Left ventricle myocardium inferior (tissue), 1 donor: ENCODE measurements around the gene MARCHF11. TPM values are rescaled to one million over a fixed set of nuclear protein-coding genes. Genes with fewer than 3 reads are reported as not detected.
A peak's percentile ranks its signal among the peaks of the same experiment; 100 is the strongest.

Experiments
- DNase-seq: peaks from one replicate; pipeline ENCODE4 v3.0.0-alpha.2; 2020
- H3K27ac ChIP-seq: fragments of 200-600 bp; replicated peaks from 2 replicates; pipeline ENCODE4 v1.8.0; 2021
- H3K27me3 ChIP-seq: fragments of 200-600 bp; 2 replicates; pipeline ENCODE4 v1.8.0; 2021; ENCODE audit warnings: low read depth
- H3K36me3 ChIP-seq: fragments of 200-600 bp; 2 replicates; pipeline ENCODE4 v1.8.0; 2021
- H3K4me1 ChIP-seq: fragments of 200-600 bp; 2 replicates; pipeline ENCODE4 v1.8.0; 2021
- H3K4me3 ChIP-seq: fragments of 200-600 bp; 2 replicates; pipeline ENCODE4 v1.8.0; 2021; ENCODE audit warnings: mild to moderate bottlenecking, moderate library complexity
- H3K9me3 ChIP-seq: fragments of 200-600 bp; replicated peaks from 2 replicates; pipeline ENCODE4 v1.8.0; 2021
- intact Hi-C: fragments of 100-400 bp; cut with micrococcal nuclease; formaldehyde crosslinking; loops from one replicate; pipeline ENCODE4 v1.11.0; 2022
- total RNA-seq: library from RNA; stranded (reverse); fragmentation: NEBNext Ultra II Directional; extraction: Animal tissue kit (Norgen Biotek cat#: 25700); gene quantifications from one replicate; pipeline ENCODE4 v1.2.1, GENCODE V29; 2021
- TF ChIP-seq, protein P1 (sequence below): fragments of 200-600 bp; IDR thresholded peaks from 2 replicates; pipeline ENCODE4 v1.8.0; 2021; ENCODE audit warnings: antibody characterized with exemption, mild to moderate bottlenecking, borderline replicate concordance
- donor health status: DM: no; HTN: yes; CAD: no; lungs with severe emphysema.

Gene MARCHF11
- total RNA-seq, 1 donor from 2014 or later: 6.7 TPM

- TF ChIP-seq, protein P1, sequence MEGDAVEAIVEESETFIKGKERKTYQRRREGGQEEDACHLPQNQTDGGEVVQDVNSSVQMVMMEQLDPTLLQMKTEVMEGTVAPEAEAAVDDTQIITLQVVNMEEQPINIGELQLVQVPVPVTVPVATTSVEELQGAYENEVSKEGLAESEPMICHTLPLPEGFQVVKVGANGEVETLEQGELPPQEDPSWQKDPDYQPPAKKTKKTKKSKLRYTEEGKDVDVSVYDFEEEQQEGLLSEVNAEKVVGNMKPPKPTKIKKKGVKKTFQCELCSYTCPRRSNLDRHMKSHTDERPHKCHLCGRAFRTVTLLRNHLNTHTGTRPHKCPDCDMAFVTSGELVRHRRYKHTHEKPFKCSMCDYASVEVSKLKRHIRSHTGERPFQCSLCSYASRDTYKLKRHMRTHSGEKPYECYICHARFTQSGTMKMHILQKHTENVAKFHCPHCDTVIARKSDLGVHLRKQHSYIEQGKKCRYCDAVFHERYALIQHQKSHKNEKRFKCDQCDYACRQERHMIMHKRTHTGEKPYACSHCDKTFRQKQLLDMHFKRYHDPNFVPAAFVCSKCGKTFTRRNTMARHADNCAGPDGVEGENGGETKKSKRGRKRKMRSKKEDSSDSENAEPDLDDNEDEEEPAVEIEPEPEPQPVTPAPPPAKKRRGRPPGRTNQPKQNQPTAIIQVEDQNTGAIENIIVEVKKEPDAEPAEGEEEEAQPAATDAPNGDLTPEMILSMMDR: no peak
- H3K4me1 ChIP-seq: peaks cover 64% of the 10 kb centered on the region
- H3K36me3 ChIP-seq: no peaks in the 10 kb centered on the region
- no peak overlapping the region for H3K4me3 ChIP-seq
- no peak for DNase-seq
- no peaks in the 10 kb centered on the region for H3K27me3 ChIP-seq
- intact Hi-C loops: no loop called here
- peak overlapping the region; percentile 82 for H3K27ac ChIP-seq
- peaks cover 23% of the 10 kb centered on the region for H3K9me3 ChIP-seq
These were observed 38.6 kb downstream of the MARCHF11 start for GRCh38 chr5:16140944-16141343.

DNA sequence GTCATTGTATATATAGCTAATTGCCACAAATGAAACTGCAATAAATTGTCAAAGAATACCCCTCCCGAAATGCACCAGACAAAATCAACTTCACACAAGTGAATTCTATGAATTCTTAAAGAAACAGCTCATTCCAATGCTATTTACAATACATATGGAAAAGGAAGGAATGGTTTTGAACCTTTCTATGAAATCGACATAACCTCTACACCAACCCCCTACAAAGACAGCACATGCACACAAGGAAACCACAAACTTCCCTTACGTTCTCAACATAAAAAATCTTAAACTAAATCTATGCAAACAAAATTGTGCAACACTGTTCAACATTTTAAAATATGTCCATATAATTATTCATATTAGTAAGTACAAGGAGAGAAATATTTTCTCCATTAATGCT lies 39.2 kb downstream of the MARCHF11 start:
- no peak for DNase-seq
- no peaks in the 10 kb centered on the region for H3K36me3 ChIP-seq
- no peak overlapping the region for H3K4me3 ChIP-seq
- H3K27ac ChIP-seq: peak overlapping the region; percentile 82
- peaks cover 21% of the 10 kb centered on the region for H3K9me3 ChIP-seq
- no peaks in the 10 kb centered on the region for H3K27me3 ChIP-seq
- intact Hi-C loops: no loop called here
- peaks cover 63% of the 10 kb centered on the region for H3K4me1 ChIP-seq
- TF ChIP-seq, protein P1: no peak

DNA sequence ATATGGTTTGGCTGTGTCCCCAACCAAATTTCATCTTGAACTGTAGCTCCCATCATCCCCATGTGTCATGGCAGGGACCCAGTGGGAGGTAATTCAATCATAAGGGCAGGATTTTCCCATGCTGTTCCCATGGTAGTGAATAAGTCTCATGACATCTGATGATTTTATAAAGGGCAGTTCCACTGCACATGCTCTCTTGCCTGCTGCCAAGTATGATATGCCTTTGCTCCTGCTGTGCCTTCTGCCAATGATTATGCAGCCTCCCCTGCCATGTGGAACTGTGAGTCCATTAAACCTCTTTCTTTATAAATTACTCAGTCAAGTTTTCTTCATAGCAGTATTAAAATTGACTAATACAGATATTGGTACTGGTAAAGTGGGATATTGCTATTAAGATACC lies 42.4 kb downstream of the MARCHF11 start:
- peak overlapping the region; percentile 58 for H3K27ac ChIP-seq
- intact Hi-C loops: no loop called here
- DNase-seq: no peak

DNA sequence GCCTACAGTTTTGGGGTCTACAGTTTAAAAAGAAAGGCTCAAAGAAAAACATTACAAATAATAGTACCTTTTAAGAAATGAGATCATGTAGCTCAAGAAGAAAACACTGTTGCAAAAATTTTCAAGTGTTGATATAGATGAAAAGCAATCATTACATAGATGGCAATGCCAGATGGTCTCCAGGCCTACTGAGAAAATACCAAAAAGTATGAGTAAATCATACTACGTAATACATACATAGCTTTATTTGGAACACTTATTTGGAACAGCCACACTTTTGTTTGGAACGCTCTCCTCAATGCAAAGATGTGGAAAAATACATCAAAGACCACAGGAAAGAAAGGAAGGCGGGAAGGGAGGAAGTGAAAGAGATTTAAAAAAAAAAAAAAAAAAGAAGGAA lies 44.1 kb downstream of the MARCHF11 start:
- no peak for DNase-seq
- Histone ChIP-seq H3K36me3 (peaks cover 3% of the 10 kb centered on the region), H3K4me3 (no peak overlapping the region), H3K27ac (peak overlapping the region; percentile 58), H3K4me1 (peaks cover 21% of the 10 kb centered on the region), H3K9me3 (peaks cover 24% of the 10 kb centered on the region), H3K27me3 (no peaks in the 10 kb centered on the region)
- intact Hi-C loops: no loop called here
- TF ChIP-seq, protein P1: no peak

More for the DNA sequence above, 42.4 kb downstream of the MARCHF11 start:
- peaks cover 37% of the 10 kb centered on the region for H3K4me1 ChIP-seq
- H3K27me3 ChIP-seq: no peaks in the 10 kb centered on the region
- peaks cover 24% of the 10 kb centered on the region for H3K9me3 ChIP-seq
- no peak overlapping the region for H3K4me3 ChIP-seq
- peaks cover 3% of the 10 kb centered on the region for H3K36me3 ChIP-seq
- TF ChIP-seq, protein P1: no peak

GRCh38 chr5:16135003-16135402 lies 44.6 kb downstream of the MARCHF11 start:
- Histone ChIP-seq H3K9me3 (peaks cover 24% of the 10 kb centered on the region), H3K4me3 (no peak overlapping the region), H3K27ac (peak overlapping the region; percentile 58), H3K27me3 (no peaks in the 10 kb centered on the region), H3K36me3 (peaks cover 3% of the 10 kb centered on the region), H3K4me1 (peaks cover 21% of the 10 kb centered on the region)
- no peak for DNase-seq
- TF ChIP-seq, protein P1: no peak
- intact Hi-C loops: no loop called here
